Measurements from ENCODE around the gene SRGAP1. TPM values are rescaled to one million over a fixed set of nuclear protein-coding genes. Genes with fewer than 3 reads are reported as not detected.

The SRGAP1 gene
- total and polyA plus RNA-seq, 2 of the 8 experiments (the other 6 are each of a cell fraction or from before 2014, with no cell fraction given), result 3.2 to 7.3 TPM

- Histone ChIP-seq H4K5ac (ENCODE audit: insufficient read length, low read depth, low read length) (no peak overlapping the region), H3K4me2 (ENCODE audit: insufficient read depth in 1 of 2, low read depth in 2 of 2, low read length in 2 of 2) (no peak overlapping the region), H3K4me3 (ENCODE audit: extremely low read depth in 1 of 4, insufficient read depth in 2 of 4, low read depth in 3 of 4, low read length in 4 of 4) (no peak overlapping the region), H3K9me3 (ENCODE audit: insufficient read depth in 2 of 2, low read depth in 1 of 2, low read length in 1 of 2) (no peaks in the 10 kb centered on the region), H3K4ac (replicated peaks; ENCODE audit: insufficient read length, low read depth, low read length) (no peak overlapping the region), H2BK5ac (ENCODE audit: low read depth, low read length) (no peak overlapping the region), H2BK120ac (replicated peaks; ENCODE audit: low read depth, low read length) (no peak overlapping the region), H3K27ac (ENCODE audit: low read depth, low read length) (no peak overlapping the region), H4K91ac (replicated peaks; ENCODE audit: insufficient read length, low read length) (no peak overlapping the region), H4K20me1 (replicated peaks in 1 of 2; ENCODE audit: control insufficient read depth in 1 of 2, insufficient read depth in 2 of 2, low read length in 2 of 2) (no peaks in the 10 kb centered on the region), H3K9ac (replicated peaks in 1 of 4; ENCODE audit: extremely low read depth in 1 of 4, low read depth in 3 of 4, low read length in 3 of 4) (no peak overlapping the region), H3K56ac (replicated peaks; ENCODE audit: insufficient read length, low read depth, low read length) (no peak overlapping the region), H3K27me3 (replicated peaks in 1 of 4; ENCODE audit: control insufficient read depth in 3 of 4, extremely low read depth in 1 of 4, insufficient read depth in 3 of 4, low read length in 3 of 4) (no peaks in the 10 kb centered on the region), H2BK20ac (ENCODE audit: low read length) (no peak overlapping the region), H3K4me1 (replicated peaks in 1 of 4; ENCODE audit: control insufficient read depth in 3 of 4, insufficient read depth in 4 of 4, low read length in 3 of 4) (no peaks in the 10 kb centered on the region), H2BK12ac (ENCODE audit: low read depth, low read length) (no peak overlapping the region), H2AK5ac (ENCODE audit: low read depth, low read length) (no peak overlapping the region), H3K18ac (ENCODE audit: extremely low read depth, low read length) (no peak overlapping the region), H3K23me2 (ENCODE audit: low read depth, low read length) (no peaks in the 10 kb centered on the region), H4K8ac (ENCODE audit: extremely low read depth, insufficient read depth, low read length) (no peak overlapping the region), H3K36me3 (ENCODE audit: control insufficient read depth in 2 of 4, insufficient read depth in 4 of 4, low read length in 3 of 4) (peaks cover 0 to 10% (median 6%) of the 10 kb centered on the region in 4 experiments; a peak in 4 of 8 replicates), H2BK15ac (ENCODE audit: low read length) (no peak overlapping the region), H2AFZ (ENCODE audit: low read length) (no peak overlapping the region), H3K79me1 (ENCODE audit: low read depth, low read length) (no peaks in the 10 kb centered on the region), H3K23ac (ENCODE audit: insufficient read length) (no peak overlapping the region), H3K14ac (ENCODE audit: insufficient read length) (no peak overlapping the region), H3K79me2 (ENCODE audit: control insufficient read depth in 1 of 2, insufficient read depth in 2 of 2, low read length in 2 of 2) (no peaks in the 10 kb centered on the region)
- no peak for FAIRE-seq
- 100% methylated on average over 1 of the region's 1 CpG; no CpG with 5 or more reads in 1 of the 2 experiments for WGBS, 2 experiments (ENCODE audit: extremely low coverage in 1 of 2, insufficient coverage in 1 of 2, insufficient read length in 1 of 2, insufficient replicate concordance in 2 of 2, low coverage in 1 of 2, low lambda C conversion rate in 2 of 2, missing lambda C conversion rate in 1 of 2)
- DNase-seq (ENCODE audit: low read depth in 1 of 2, low spot score in 2 of 2), result no peak
- POLR2A ChIA-PET (ENCODE audit: partially characterized antibody), result no interaction called here
- CTCF ChIA-PET (ENCODE audit: partially characterized antibody), result interaction anchor here (0.6 kb wide), 1 partner anchor 363 kb away, joined by 3 read pairs; no protein-coding TSS in a partner anchor
- TF ChIP-seq TCF12 (IDR thresholded peaks at IDR 0.05; ENCODE audit: low read depth, low read length) (no peak), CBX5 (IDR thresholded peaks at IDR 0.05; ENCODE audit: low read depth, low read length) (no peak), TBP (IDR thresholded peaks at IDR 0.05; ENCODE audit: low read depth, low read length) (no peak), RNF2 (IDR thresholded peaks at IDR 0.05; ENCODE audit: borderline replicate concordance, low read depth, low read length, missing control alignments, poor library complexity, severe bottlenecking) (no peak), CEBPB (IDR thresholded peaks at IDR 0.05; ENCODE audit: low read depth, low read length) (no peak), RXRA (IDR thresholded peaks at IDR 0.05; ENCODE audit: insufficient read depth, low read depth, low read length) (no peak), ATF3 (IDR thresholded peaks at IDR 0.05; ENCODE audit: insufficient read depth, low read depth, low read length) (no peak), KDM5A (IDR thresholded peaks at IDR 0.05; ENCODE audit: low read length) (no peak), POLR2AphosphoS5 (IDR thresholded peaks at IDR 0.05; ENCODE audit: low read depth, low read length) (no peak)
Measured at GRCh38 chr12:64189530-64189929, 345.0 kb downstream of the SRGAP1 start.
